ENCODE data around the gene GRAMD1B. TPM values are rescaled to one million over a fixed set of nuclear protein-coding genes. Genes with fewer than 3 reads are reported as not detected.
A peak's percentile ranks its signal among the peaks of the same experiment; 100 is the strongest.

GRAMD1B gene
- polyA plus RNA-seq, 3 donors = 3.2 to 13.9 (median 3.3) TPM

GRCh38 chr11:123543797-123544196 lies 113.7 kb downstream of the GRAMD1B start:
- WGBS (ENCODE audit: insufficient coverage) = 81% methylated on average over 3 of the region's 4 CpGs
- Mint-ChIP-seq H3K4me1 (peaks cover 28% of the 10 kb centered on the region), H3K27ac (peak overlapping the region in 2 of 7 donors; percentile 10 to 47), H3K9me3 (peaks cover 0 to under 1% (median 0%) of the 10 kb centered on the region in 7 donors), H3K36me3 (peaks cover 13 to 20% of the 10 kb centered on the region in 2 donors), H3K27me3 (ENCODE audit: low read depth in 3 of 3) (peaks cover 0 to 2% (median 2%) of the 10 kb centered on the region in 3 donors), H3K4me3 (no peak overlapping the region)
- Histone ChIP-seq H3K4me2 (replicated peaks; ENCODE audit: extremely low read depth, low read length, poor library complexity, severe bottlenecking) (no peak overlapping the region), H3K4me1 (ENCODE audit: control insufficient read depth in 1 of 2, insufficient read depth in 2 of 2, low read length in 2 of 2) (peaks cover 8 to 10% of the 10 kb centered on the region in 2 donors), H3K9me3 (replicated peaks in 1 of 2; ENCODE audit: control insufficient read depth in 1 of 2, insufficient read depth in 1 of 2, low read length in 2 of 2) (no peaks in the 10 kb centered on the region), H3K4me3 (replicated peaks in 1 of 3; ENCODE audit: low read depth in 2 of 3, low read length in 3 of 3) (no peak overlapping the region), H3K27me3 (ENCODE audit: control insufficient read depth in 2 of 2, insufficient read depth in 2 of 2, low read length in 2 of 2) (no peaks in the 10 kb centered on the region), H3K27ac (ENCODE audit: low read depth in 1 of 2, low read length in 2 of 2) (no peak overlapping the region), H3K79me2 (ENCODE audit: insufficient read depth, low read length) (peaks cover 24% of the 10 kb centered on the region), H3K36me3 (replicated peaks in 1 of 2; ENCODE audit: control insufficient read depth in 1 of 2, insufficient read depth in 2 of 2, low read length in 2 of 2) (peaks cover 5 to 17% of the 10 kb centered on the region in 2 donors), H2AFZ (ENCODE audit: insufficient read depth, low read depth, low read length, poor library complexity, severe bottlenecking) (no peak overlapping the region), H3K9ac (ENCODE audit: insufficient read depth, low read length, poor library complexity, severe bottlenecking) (no peak overlapping the region), H4K20me1 (ENCODE audit: insufficient read depth, low read length) (peaks cover 28% of the 10 kb centered on the region)
- intact Hi-C loops (cut with micrococcal nuclease) = no loop called here
- DNase-seq = no peak
- no peak for TF ChIP-seq CTCF (IDR thresholded peaks at IDR 0.05)

GRCh38 chr11:123544631-123545375 lies 114.7 kb downstream of the GRAMD1B start:
- Mint-ChIP-seq H3K4me1 (peaks cover 37% of the 10 kb centered on the region), H3K27me3 (ENCODE audit: low read depth in 3 of 3) (peaks cover 0 to 2% (median 2%) of the 10 kb centered on the region in 3 donors), H3K36me3 (peaks cover 11 to 21% of the 10 kb centered on the region in 2 donors), H3K27ac (peak overlapping the region in 1 of 7 donors; percentile 31), H3K9me3 (peaks cover 0 to 1% (median 0%) of the 10 kb centered on the region in 7 donors), H3K4me3 (no peak overlapping the region)
- no peak overlapping the region for H3K4me2 ChIP-seq (replicated peaks; ENCODE audit: extremely low read depth, low read length, poor library complexity, severe bottlenecking)
- no peak overlapping the region for H3K27ac ChIP-seq (ENCODE audit: low read depth in 1 of 2, low read length in 2 of 2)
- DNase-seq = no peak
- intact Hi-C loops (cut with micrococcal nuclease) = no loop called here
- peaks cover 11 to 12% of the 10 kb centered on the region in 2 donors for H3K4me1 ChIP-seq (ENCODE audit: control insufficient read depth in 1 of 2, insufficient read depth in 2 of 2, low read length in 2 of 2)
- TF ChIP-seq CTCF (IDR thresholded peaks at IDR 0.05) = no peak
- H3K4me3 ChIP-seq (replicated peaks in 1 of 3; ENCODE audit: low read depth in 2 of 3, low read length in 3 of 3) = no peak overlapping the region
- H3K9ac ChIP-seq (ENCODE audit: insufficient read depth, low read length, poor library complexity, severe bottlenecking) = no peak overlapping the region
- H3K36me3 ChIP-seq (replicated peaks in 1 of 2; ENCODE audit: control insufficient read depth in 1 of 2, insufficient read depth in 2 of 2, low read length in 2 of 2) = peaks cover 5 to 17% of the 10 kb centered on the region in 2 donors
- peaks cover 23% of the 10 kb centered on the region for H3K79me2 ChIP-seq (ENCODE audit: insufficient read depth, low read length)
- WGBS (ENCODE audit: insufficient coverage) = 98% methylated on average over 7 of the region's 16 CpGs
- peaks cover 28% of the 10 kb centered on the region for H4K20me1 ChIP-seq (ENCODE audit: insufficient read depth, low read length)
- no peaks in the 10 kb centered on the region for H3K27me3 ChIP-seq (ENCODE audit: control insufficient read depth in 2 of 2, insufficient read depth in 2 of 2, low read length in 2 of 2)
- no peaks in the 10 kb centered on the region for H3K9me3 ChIP-seq (replicated peaks in 1 of 2; ENCODE audit: control insufficient read depth in 1 of 2, insufficient read depth in 1 of 2, low read length in 2 of 2)
- no peak overlapping the region for H2AFZ ChIP-seq (ENCODE audit: insufficient read depth, low read depth, low read length, poor library complexity, severe bottlenecking)

All from CD14-positive monocyte (primary cell).